ENCODE results near the gene SAP30BP.

DNA sequence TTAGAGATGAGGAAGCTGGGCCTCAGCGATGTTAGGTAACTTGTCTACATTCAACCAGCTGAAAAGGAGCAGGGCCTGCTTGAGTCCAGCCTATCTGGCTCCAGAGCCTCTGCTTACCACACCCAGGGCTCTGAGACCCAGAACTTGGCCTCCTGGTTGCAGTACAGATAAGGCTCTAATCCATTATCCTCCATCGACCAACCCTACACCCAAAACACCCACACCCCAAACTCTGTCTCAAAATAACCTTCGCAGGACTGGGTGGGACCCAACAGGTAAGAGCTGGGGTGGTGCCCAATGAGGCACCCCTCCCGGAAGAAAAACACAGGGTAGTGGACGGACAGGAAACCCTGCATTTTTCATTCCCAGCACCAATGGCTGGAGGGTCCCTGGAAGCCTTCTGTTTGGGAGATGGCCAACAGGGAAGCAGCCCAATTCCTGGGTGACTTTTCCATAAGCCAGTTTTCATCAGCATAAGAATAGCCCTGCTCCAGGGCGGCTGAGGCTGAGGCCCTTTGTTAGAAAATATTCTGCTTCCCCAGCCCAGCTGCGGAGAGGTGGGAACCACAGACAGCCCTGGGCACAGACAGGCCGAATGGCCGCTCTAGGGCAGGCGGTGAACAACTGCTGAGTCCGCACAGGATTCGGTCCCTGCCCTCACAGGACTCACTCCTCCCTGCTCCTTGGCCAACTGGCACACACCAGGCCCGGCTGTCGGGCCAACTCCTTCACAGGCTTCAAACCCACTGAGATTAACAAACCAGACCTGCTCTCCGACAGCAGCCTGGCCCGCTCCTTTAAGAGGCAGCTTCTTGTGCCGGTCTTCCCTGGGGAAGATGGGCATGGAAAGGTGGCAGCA lies 24.1 kb upstream of the SAP30BP start:
- TF ChIP-seq, protein P1, sequence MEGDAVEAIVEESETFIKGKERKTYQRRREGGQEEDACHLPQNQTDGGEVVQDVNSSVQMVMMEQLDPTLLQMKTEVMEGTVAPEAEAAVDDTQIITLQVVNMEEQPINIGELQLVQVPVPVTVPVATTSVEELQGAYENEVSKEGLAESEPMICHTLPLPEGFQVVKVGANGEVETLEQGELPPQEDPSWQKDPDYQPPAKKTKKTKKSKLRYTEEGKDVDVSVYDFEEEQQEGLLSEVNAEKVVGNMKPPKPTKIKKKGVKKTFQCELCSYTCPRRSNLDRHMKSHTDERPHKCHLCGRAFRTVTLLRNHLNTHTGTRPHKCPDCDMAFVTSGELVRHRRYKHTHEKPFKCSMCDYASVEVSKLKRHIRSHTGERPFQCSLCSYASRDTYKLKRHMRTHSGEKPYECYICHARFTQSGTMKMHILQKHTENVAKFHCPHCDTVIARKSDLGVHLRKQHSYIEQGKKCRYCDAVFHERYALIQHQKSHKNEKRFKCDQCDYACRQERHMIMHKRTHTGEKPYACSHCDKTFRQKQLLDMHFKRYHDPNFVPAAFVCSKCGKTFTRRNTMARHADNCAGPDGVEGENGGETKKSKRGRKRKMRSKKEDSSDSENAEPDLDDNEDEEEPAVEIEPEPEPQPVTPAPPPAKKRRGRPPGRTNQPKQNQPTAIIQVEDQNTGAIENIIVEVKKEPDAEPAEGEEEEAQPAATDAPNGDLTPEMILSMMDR (IDR thresholded peaks at IDR 0.05): no peak
- TF ChIP-seq POLR2A (IDR thresholded peaks at IDR 0.05): no peak

Measured in esophagus squamous epithelium (tissue), 4 donors.